Transverse colon (tissue), 4 donors: ENCODE results near the gene CSGALNACT2. TPM values are rescaled to one million over a fixed set of nuclear protein-coding genes. Genes with fewer than 3 reads are reported as not detected.

Experiments
- DNase-seq: peaks from one replicate; pipeline ENCODE4 v3.0.0-alpha.2; 2019
- H3K27ac ChIP-seq, 4 donors: fragments of 200-600 bp; sonication (generic); 2 replicates each; pipeline ENCODE4 v1.5.1; 2016 to 2018; ENCODE audit warnings: inconsistent platforms in 4 of 4
- H3K27me3 ChIP-seq: fragments of 200-600 bp; sonication (generic); 2 replicates; pipeline ENCODE4 v1.5.1; 2017; ENCODE audit warnings: inconsistent platforms
- H3K36me3 ChIP-seq, 4 donors: fragments of 200-600 bp; sonication (generic); 2 replicates each; pipeline ENCODE4 v1.5.1; 2017 to 2019; ENCODE audit warnings: inconsistent platforms in 4 of 4
- H3K4me1 ChIP-seq, 4 donors: fragments of 200-600 bp; sonication (generic); 2 replicates each; pipeline ENCODE4 v1.5.1; 2017 to 2020; ENCODE audit warnings: inconsistent platforms in 4 of 4
- H3K4me3 ChIP-seq, 4 donors: fragments of 200-600 bp; sonication (generic); 1 replicate in 1 of 4; 2 replicates in 3 of 4; pipeline versions ENCODE4 v1.5.1 to v1.6.1; 2017 to 2019; ENCODE audit warnings: inconsistent platforms in 4 of 4
- H3K9me3 ChIP-seq, 2 donors: fragments of 200-600 bp; sonication (generic); 2 replicates each; pipeline ENCODE4 v1.5.1; 2017 to 2019; ENCODE audit warnings: inconsistent platforms in 2 of 2
- EP300 ChIP-seq: sonication (generic); formaldehyde crosslinking; IDR thresholded peaks from one replicate; pipeline ENCODE4 v1.6.1; 2017; ENCODE audit warnings: antibody characterized with exemption, low read depth
- POLR2A ChIP-seq: fragments of 450-650 bp; IDR thresholded peaks from one replicate; pipeline ENCODE4 v1.6.1; 2016; ENCODE audit warnings: antibody characterized with exemption, mild to moderate bottlenecking, moderate library complexity
- POLR2AphosphoS5 ChIP-seq, 3 donors: sonication (generic); formaldehyde crosslinking; IDR thresholded peaks; one replicate each; pipeline ENCODE4 v1.6.1; 2016; ENCODE audit warnings: antibody characterized with exemption in 3 of 3
- WGBS, 2 donors: methylation state at CpG; one replicate each; pipeline ENCODE4 v1.1.5; 2018; ENCODE audit warnings: low coverage in 1 of 2; 5-methylcytosine and 5-hydroxymethylcytosine counted together
- in situ Hi-C, 4 donors: fragments of 200-750 bp; cut with MboI; loops; one replicate each; pipeline versions ENCODE4 v1.15.0 to v1.15.1; 2017; ENCODE audit warnings: low sequenced_read_pairs in 3 of 4, low pct_ligation_motif_present in 1 of 4, low pct_unique_long_range_greater_than_20kb in 1 of 4
- intact Hi-C: fragments of 100-400 bp; cut with DNase I; formaldehyde crosslinking; loops from one replicate; pipeline ENCODE4 v1.15.1; 2023; ENCODE audit warnings: low total_unique reads
- total RNA-seq, 4 donors: library from RNA; depleted of rRNA; stranded (reverse); fragments of >200 nt; gene quantifications; one replicate each; pipeline ENCODE4 v1.1.0, GENCODE V29; 2016
- TF ChIP-seq, protein P1 (sequence below), 5 experiments: fragments of 200-600 bp in 3 of 5; fragments of 450-650 bp in 2 of 5; sonication (generic) in 3 of 5; IDR thresholded peaks; 1 replicate in 2 of 5; 2 replicates in 3 of 5; pipeline ENCODE4 v1.5.1; 2016 to 2017; ENCODE audit warnings: antibody characterized with exemption in 5 of 5, inconsistent platforms in 3 of 5, mild to moderate bottlenecking in 2 of 5, moderate library complexity in 1 of 5

Gene CSGALNACT2
- total RNA-seq, 4 donors from 2014 or later, result 4.1 to 15.5 (median 10.9) TPM

DNA sequence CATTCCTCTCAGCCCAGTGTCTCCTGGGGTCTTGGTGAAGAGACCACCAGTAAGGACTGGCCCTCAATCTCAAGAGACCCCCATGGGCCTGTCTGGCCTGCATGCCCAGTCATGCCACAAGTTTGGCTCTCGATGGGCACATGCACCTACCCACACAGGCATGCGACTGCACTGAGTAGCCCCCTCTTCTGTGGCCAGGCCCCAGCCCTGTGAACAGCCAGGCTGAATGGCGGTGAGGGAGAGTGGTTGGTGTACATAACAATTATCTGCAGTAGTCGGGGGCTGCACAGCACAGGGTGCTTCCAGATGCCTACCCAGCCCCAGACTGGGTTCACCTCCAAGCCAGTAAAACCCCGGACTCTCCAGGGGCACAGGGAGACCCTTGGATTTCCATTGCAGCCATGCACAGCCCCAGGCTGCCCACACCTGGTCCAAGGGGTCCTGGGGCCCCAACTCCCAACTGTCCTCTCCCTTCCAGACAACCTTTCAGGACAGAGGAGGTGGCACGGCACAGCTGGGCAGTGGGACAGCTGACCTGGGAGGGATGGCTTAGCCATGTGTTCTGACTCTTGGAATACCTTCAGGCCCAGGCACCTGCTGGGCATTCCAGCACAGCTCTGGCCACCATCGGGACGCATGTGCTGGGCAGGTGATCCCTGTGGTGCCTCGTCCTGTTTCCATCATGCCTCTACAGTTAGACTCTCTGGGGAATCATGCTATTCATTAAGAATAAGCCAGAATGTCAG lies 21.0 kb upstream of the CSGALNACT2 start:
- no peak for DNase-seq
- Histone ChIP-seq H3K27me3 (no peaks in the 10 kb centered on the region), H3K4me3 (no peak overlapping the region), H3K27ac (no peak overlapping the region), H3K9me3 (no peaks in the 10 kb centered on the region), H3K4me1 (peaks cover 0 to 3% (median 0%) of the 10 kb centered on the region in 4 donors), H3K36me3 (no peaks in the 10 kb centered on the region)
- in situ Hi-C loops (loop anchor here in 1 of 4 donors (25.0 kb wide), 1 partner anchor 255 kb away; no protein-coding TSS in a partner anchor), intact Hi-C loops (no loop called here)
- WGBS, 2 donors, result 79 to 80% methylated on average over 3 to 9 of the region's 9 CpGs
- no peak for TF ChIP-seq POLR2AphosphoS5 (IDR thresholded peaks at IDR 0.05)
- TF ChIP-seq, protein P1, sequence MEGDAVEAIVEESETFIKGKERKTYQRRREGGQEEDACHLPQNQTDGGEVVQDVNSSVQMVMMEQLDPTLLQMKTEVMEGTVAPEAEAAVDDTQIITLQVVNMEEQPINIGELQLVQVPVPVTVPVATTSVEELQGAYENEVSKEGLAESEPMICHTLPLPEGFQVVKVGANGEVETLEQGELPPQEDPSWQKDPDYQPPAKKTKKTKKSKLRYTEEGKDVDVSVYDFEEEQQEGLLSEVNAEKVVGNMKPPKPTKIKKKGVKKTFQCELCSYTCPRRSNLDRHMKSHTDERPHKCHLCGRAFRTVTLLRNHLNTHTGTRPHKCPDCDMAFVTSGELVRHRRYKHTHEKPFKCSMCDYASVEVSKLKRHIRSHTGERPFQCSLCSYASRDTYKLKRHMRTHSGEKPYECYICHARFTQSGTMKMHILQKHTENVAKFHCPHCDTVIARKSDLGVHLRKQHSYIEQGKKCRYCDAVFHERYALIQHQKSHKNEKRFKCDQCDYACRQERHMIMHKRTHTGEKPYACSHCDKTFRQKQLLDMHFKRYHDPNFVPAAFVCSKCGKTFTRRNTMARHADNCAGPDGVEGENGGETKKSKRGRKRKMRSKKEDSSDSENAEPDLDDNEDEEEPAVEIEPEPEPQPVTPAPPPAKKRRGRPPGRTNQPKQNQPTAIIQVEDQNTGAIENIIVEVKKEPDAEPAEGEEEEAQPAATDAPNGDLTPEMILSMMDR (IDR thresholded peaks at IDR 0.05), result no peak
- no peak for TF ChIP-seq POLR2A

DNA sequence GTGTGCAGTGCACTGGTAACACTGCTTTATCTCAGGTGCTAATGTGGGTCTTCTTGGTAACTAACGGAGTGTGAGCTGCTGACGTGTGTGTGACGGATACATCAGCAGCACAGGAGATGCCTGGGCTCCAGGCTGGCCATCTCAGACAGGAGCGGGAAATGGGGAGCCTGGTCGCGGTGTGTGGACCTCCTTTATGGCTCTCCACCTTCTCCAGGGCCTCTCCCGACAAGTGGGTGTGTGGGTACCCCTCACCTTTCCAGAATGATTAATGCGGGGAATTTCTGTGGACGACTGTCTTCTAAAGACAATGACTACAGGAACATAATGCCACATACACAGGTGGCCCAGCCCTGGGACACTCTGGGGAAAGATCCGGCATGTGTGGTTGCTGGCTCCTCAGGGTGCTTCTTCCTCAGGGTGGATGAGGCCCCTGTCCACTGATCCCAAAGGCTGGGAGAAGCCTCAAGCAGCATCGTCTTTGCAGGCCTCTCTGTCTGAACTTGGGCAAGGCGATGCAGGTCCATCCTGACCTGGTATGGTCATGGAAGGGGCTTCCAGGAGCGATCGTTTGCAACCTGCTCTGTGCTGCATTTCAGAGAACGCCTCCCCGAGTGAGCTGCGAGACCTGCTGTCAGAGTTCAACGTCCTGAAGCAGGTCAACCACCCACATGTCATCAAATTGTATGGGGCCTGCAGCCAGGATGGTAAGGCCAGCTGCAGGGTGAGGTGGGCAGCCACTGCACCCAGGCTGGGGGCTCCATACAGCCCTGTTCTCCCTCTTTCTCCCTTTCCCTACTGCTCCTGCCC lies 20.3 kb upstream of the CSGALNACT2 start:
- H3K9me3 ChIP-seq, result no peaks in the 10 kb centered on the region
- intact Hi-C loops, result no loop called here
- DNase-seq, result no peak
- H3K4me3 ChIP-seq, result no peak overlapping the region
- TF ChIP-seq, protein P1 (IDR thresholded peaks at IDR 0.05), result no peak
- TF ChIP-seq POLR2AphosphoS5 (IDR thresholded peaks at IDR 0.05), result no peak
- no peak for TF ChIP-seq EP300
- TF ChIP-seq POLR2A, result no peak
- 91% methylated on average over 18 of the region's 18 CpGs; no CpG with 5 or more reads in 1 of the 2 donors for WGBS, 2 donors
- in situ Hi-C loops, result loop anchor here in 1 of 4 donors (25.0 kb wide), 1 partner anchor 256 kb away; no protein-coding TSS in a partner anchor
- no peak overlapping the region for H3K27ac ChIP-seq
- H3K4me1 ChIP-seq, result peaks cover 0 to 3% (median 0%) of the 10 kb centered on the region in 4 donors
- no peaks in the 10 kb centered on the region for H3K36me3 ChIP-seq
- H3K27me3 ChIP-seq, result no peaks in the 10 kb centered on the region

DNA sequence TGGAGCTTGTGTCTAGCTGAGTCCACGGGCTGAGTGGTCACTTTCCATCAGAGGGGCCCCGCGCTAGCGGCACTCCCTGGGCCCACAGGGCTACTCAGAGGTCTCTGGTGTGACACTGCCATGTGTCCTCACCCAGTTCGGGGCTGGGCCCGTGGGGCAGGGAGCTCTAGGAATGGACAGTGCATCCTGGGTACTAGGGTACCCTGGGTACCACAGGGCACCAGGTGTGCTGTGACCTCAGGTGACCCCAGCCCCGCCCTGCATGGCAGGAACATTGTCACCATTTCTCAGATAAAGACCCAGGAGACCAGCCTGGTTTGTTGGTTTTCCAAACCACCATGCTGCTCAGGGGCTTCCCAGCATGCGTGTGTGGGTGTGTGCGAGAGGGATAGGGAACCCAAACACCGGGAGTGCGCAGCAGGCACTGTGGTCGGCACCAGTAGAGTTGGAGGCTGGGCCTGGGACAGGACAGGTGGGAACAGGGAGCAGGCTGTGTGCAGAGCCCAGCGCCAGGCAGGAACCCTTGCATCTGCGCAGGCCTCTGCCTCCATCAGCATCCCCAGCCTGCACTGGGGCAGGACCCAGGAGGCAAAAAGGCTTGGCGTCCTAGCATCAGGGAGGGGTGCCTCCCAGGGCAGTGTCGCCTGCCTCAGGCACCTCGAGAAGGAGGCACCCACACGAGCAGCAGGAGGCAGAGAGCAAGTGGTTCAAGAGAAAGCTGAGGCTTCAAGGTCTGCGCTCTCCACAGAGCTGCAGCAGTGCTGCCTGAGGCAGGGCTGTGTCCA lies 19.4 kb upstream of the CSGALNACT2 start:
- peaks cover 0 to 3% (median 0%) of the 10 kb centered on the region in 4 donors for H3K4me1 ChIP-seq
- no peak overlapping the region for H3K27ac ChIP-seq
- TF ChIP-seq, protein P1 (IDR thresholded peaks at IDR 0.05), result no peak
- no peak for TF ChIP-seq POLR2AphosphoS5 (IDR thresholded peaks at IDR 0.05)
- no peak for TF ChIP-seq POLR2A
- no peak for TF ChIP-seq EP300
- H3K9me3 ChIP-seq, result no peaks in the 10 kb centered on the region
- no peak overlapping the region for H3K4me3 ChIP-seq
- H3K27me3 ChIP-seq, result no peaks in the 10 kb centered on the region
- in situ Hi-C loops, result loop anchor here in 1 of 4 donors (25.0 kb wide), 1 partner anchor 257 kb away; no protein-coding TSS in a partner anchor
- H3K36me3 ChIP-seq, result no peaks in the 10 kb centered on the region
- WGBS, 2 donors, result 84% methylated on average over 15 of the region's 19 CpGs; no CpG with 5 or more reads in 1 of the 2 donors
- no peak for DNase-seq
- intact Hi-C loops, result no loop called here
